ENCODE data around the gene KLHL3. TPM values are rescaled to one million over a fixed set of nuclear protein-coding genes. Genes with fewer than 3 reads are reported as not detected.

The KLHL3 gene
- total RNA-seq, 1 experiment from 2014 or later: 4.5 TPM

GRCh38 chr5:137611794-137612435, 124.0 kb downstream of the KLHL3 start:
- DNase-seq (ENCODE audit: low spot score): no peak

GRCh38 chr5:137611011-137611580, 124.8 kb downstream of the KLHL3 start:
- no peak for DNase-seq (ENCODE audit: low spot score)

GRCh38 chr5:137610598-137610997, 125.3 kb downstream of the KLHL3 start:
- DNase-seq (ENCODE audit: low spot score): no peak

GRCh38 chr5:137609127-137609526, 126.8 kb downstream of the KLHL3 start:
- no peak for DNase-seq (ENCODE audit: low spot score)

- no peak for DNase-seq (ENCODE audit: low spot score)
These were observed 128.1 kb downstream of the KLHL3 start for GRCh38 chr5:137607771-137608170.

- DNase-seq (ENCODE audit: low spot score): no peak
These were observed 129.5 kb downstream of the KLHL3 start for GRCh38 chr5:137606401-137606800.

- DNase-seq (ENCODE audit: low spot score): peak; percentile 15
These were observed 130.5 kb downstream of the KLHL3 start for GRCh38 chr5:137605411-137605810.

- peak; percentile 28 for DNase-seq (ENCODE audit: low spot score)
These were observed 131.4 kb downstream of the KLHL3 start for GRCh38 chr5:137604348-137605095.

- DNase-seq (ENCODE audit: low spot score): no peak
These were observed 132.0 kb downstream of the KLHL3 start for GRCh38 chr5:137603891-137604290.

GRCh38 chr5:137603356-137603755, 132.5 kb downstream of the KLHL3 start:
- DNase-seq (ENCODE audit: low spot score): no peak

- no peak for DNase-seq (ENCODE audit: low spot score)
These were observed 133.1 kb downstream of the KLHL3 start for GRCh38 chr5:137602721-137603273.

- DNase-seq (ENCODE audit: low spot score): no peak
These were observed 135.0 kb downstream of the KLHL3 start for GRCh38 chr5:137600721-137601360.

GRCh38 chr5:137599457-137599856, 136.4 kb downstream of the KLHL3 start:
- DNase-seq (ENCODE audit: low spot score): no peak

GRCh38 chr5:137598399-137598798, 137.5 kb downstream of the KLHL3 start:
- DNase-seq (ENCODE audit: low spot score): no peak

GRCh38 chr5:137596941-137597340, 138.9 kb downstream of the KLHL3 start:
- DNase-seq (ENCODE audit: low spot score): no peak

- no peak for DNase-seq (ENCODE audit: low spot score)
These were observed 140.4 kb downstream of the KLHL3 start for GRCh38 chr5:137595396-137596079.

GRCh38 chr5:137594717-137595116, 141.2 kb downstream of the KLHL3 start:
- peak; percentile 9 for DNase-seq (ENCODE audit: low spot score)

GRCh38 chr5:137592317-137592716, 143.6 kb downstream of the KLHL3 start:
- no peak for DNase-seq (ENCODE audit: low spot score)

GRCh38 chr5:137589185-137589584, 146.7 kb downstream of the KLHL3 start:
- DNase-seq (ENCODE audit: low spot score): no peak

- DNase-seq (ENCODE audit: low spot score): no peak
These were observed 148.0 kb downstream of the KLHL3 start for GRCh38 chr5:137587919-137588318.

- no peak for DNase-seq (ENCODE audit: low spot score)
These were observed 151.6 kb downstream of the KLHL3 start for GRCh38 chr5:137584262-137584661.

Data from HT-29 (cell line).